ENCODE data around the gene COMMD4.
"Not testable (repeated sequence)": the region's sequence is repeated elsewhere in the genome, so short reads cannot be mapped to it uniquely, and the experiment has no call there.

DNA sequence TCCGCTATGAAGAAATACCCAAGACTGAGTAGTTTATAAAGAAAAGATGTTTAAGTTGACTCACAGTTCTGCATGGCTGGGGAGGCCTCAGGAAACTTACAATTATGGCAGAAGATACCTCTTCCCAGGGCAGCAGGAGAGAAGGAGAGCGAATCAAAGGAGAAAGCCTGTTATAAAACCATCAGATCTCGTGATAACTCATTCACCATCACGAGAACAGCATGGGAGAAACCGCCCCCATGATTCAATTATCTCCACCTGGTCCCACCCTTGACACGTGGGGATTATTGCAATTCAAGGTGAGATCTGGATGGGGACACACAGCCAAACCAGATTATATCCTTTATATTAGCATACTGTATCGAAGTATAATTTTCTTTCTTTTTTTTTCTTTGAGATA is 3.8 kb upstream of the COMMD4 start:
- not testable (repeated sequence) for TF ChIP-seq POLR2A (IDR thresholded peaks at IDR 0.05)
- TF ChIP-seq, protein P1, sequence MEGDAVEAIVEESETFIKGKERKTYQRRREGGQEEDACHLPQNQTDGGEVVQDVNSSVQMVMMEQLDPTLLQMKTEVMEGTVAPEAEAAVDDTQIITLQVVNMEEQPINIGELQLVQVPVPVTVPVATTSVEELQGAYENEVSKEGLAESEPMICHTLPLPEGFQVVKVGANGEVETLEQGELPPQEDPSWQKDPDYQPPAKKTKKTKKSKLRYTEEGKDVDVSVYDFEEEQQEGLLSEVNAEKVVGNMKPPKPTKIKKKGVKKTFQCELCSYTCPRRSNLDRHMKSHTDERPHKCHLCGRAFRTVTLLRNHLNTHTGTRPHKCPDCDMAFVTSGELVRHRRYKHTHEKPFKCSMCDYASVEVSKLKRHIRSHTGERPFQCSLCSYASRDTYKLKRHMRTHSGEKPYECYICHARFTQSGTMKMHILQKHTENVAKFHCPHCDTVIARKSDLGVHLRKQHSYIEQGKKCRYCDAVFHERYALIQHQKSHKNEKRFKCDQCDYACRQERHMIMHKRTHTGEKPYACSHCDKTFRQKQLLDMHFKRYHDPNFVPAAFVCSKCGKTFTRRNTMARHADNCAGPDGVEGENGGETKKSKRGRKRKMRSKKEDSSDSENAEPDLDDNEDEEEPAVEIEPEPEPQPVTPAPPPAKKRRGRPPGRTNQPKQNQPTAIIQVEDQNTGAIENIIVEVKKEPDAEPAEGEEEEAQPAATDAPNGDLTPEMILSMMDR (IDR thresholded peaks at IDR 0.05): not testable (repeated sequence)

Data from suprapubic skin (tissue), 3 donors.